Daoy (cell line): ENCODE data around the gene NIT1. TPM values are rescaled to one million over a fixed set of nuclear protein-coding genes. Genes with fewer than 3 reads are reported as not detected.
A peak's percentile ranks its signal among the peaks of the same experiment; 100 is the strongest.

Experiments
- DNase-seq: peaks from one replicate; pipeline ENCODE4 v3.0.0-alpha.2; 2015; ENCODE audit warnings: low read depth
- total RNA-seq: library from RNA; depleted of rRNA; stranded (reverse); fragments of >200 nt; shearing (Covaris generic); gene quantifications from 2 replicates; pipeline ENCODE4 v1.2.3, GENCODE V29; 2014; rRNA removed

Gene NIT1
- total RNA-seq, 1 experiment from 2014 or later = 16.3 TPM

DNA sequence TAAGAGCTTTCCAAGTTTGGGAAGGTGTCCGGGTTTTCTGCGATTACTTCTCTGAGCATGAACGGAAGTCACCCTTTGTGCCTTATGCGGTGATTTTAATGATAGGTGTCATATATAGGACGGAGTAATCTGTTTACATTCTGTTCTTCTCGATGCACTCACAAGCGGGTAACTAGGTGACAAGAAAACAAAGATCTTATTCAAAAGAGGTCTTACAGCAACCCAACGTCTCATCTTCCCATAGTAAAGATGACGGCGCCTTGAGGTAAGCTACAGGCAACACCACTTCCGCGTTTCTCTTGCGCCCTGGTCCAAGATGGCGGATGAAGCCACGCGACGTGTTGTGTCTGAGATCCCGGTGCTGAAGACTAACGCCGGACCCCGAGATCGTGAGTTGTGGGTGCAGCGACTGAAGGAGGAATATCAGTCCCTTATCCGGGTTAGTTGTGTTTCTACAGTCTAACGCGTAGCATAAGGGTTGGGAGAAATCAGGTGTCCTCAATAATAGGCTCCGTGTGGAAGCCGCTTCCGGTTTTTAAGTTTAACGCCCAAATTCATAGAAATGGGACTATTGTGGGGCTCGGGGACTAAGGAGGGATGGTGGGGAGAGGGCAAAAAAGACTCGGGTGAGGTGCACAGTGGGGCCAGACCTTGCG is 35.9 kb downstream of the NIT1 start, which contains the start of gene UFC1:
TSS of gene UFC1 (plus strand) at position 297 of the 656 bp plus-strand sequence. CDS start at position 317, 20 bp downstream.
- peak; percentile 91 for DNase-seq

DNA sequence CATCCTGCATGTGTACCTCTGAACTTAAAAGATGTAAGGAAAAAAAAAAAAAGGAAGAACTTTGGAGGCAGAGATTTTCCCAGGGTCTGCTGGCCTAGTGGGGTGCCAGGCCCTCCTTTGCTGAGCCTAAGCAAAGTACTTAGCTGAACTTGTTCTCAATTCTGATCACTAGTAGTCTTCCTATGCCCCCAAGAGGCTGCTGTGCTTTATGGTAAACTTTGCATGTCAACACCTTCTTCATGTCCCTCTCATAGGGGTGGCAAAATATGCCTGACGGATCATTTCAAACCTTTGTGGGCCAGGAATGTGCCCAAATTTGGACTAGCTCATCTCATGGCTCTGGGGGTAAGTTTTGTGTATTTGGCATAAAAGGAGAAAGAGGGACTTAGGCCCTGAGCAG is 40.0 kb downstream of the NIT1 start:
- no peak for DNase-seq

DNA sequence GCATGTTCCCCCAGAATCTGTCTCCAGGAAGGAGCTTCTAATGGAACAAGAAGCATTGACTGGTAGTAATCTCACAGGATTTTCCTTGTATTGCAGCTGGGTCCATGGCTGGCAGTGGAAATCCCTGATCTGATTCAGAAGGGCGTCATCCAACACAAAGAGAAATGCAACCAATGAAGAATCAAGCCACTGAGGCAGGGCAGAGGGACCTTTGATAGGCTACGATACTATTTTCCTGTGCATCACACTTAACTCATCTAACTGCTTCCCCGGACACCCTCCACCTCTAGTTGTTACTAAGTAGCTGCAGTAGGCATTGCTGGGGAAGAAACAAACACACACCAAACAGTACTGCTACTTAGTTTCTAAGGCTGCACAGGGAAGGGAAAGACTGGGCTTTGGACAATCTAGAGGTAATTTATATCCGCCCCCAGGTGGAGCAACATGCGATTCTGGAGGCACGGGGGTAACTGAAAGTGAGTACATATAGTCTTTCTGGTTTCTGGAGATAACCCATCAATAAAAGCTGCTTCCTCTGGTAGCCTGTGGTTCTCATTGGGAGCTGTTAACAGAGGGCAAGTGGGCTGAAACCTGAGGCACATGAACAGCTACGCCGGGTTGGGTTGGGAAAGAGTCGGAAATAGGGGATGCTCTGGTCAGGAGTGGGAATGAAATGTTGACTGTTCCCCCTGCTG is 40.6 kb downstream of the NIT1 start:
- DNase-seq = no peak

DNA sequence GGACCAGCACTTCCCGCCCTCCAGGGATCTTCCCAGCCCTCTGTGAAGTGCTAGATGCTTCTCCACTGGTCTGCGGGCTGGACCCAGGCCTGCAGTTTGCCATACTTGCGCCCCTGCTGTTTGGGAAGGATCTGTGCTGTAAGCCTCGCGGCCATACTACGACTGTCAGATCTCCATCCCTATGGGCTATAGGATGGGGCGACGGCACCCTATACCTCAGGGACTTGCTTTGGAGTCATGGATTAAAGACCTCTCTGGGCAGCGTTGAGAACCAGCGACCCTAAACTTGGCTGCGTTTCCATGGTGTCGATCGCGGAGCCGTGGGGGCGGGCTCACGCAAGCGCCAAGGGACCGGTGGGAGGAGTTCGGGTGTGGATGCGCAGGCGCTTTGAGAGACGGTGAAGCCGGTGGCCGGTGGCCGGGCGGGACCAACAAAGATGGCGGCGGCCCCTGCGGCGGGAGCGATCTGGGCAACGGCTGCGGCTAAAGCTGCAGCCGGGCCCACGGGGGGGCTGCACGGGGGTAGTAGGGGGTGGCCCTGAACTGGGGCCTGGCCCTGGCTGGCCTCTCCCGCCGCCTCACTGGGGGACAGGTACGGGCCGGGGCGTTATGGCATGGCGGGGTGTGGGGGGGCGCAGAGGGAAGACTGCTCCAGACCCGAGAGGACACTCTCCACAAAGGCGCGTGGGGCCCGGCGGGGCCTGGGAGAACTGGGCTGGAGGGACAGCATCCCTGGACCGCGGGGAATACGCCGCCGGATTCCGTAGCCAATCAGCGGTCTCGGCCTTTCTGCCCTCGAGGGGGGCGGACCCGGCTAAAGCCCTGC is 41.4 kb downstream of the NIT1 start, which contains the start of gene USP21:
TSS of gene USP21 (plus strand) at position 414 of the 826 bp plus-strand sequence. CDS start 1,141 bp downstream, outside the sequence.
- DNase-seq = peak; percentile 94

DNA sequence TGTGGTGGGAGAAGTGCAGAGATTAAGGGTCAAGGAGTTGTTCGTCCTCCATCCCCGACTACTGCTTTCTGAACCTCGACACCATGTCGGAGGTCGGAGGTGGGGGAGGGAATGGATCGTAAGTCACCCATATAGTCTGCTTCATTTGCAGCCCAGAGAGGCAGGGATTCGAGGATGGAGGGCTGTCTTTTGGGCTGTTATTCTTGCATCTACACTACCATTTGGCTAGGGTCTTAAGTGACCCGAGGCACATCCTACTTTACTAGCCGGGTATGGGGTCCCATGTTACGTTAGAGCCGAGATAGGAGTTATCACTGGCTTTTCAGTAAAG is 42.0 kb downstream of the NIT1 start:
- no peak for DNase-seq

DNA sequence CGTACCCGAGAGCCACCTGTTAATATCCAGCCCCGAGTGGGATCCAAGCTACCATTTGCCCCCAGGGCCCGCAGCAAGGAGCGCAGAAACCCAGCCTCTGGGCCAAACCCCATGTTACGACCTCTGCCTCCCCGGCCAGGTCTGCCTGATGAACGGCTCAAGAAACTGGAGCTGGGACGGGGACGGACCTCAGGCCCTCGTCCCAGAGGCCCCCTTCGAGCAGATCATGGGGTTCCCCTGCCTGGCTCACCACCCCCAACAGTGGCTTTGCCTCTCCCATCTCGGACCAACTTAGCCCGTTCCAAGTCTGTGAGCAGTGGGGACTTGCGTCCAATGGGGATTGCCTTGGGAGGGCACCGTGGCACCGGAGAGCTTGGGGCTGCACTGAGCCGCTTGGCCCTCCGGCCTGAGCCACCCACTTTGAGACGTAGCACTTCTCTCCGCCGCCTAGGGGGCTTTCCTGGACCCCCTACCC is 42.8 kb downstream of the NIT1 start:
- DNase-seq = no peak

DNA sequence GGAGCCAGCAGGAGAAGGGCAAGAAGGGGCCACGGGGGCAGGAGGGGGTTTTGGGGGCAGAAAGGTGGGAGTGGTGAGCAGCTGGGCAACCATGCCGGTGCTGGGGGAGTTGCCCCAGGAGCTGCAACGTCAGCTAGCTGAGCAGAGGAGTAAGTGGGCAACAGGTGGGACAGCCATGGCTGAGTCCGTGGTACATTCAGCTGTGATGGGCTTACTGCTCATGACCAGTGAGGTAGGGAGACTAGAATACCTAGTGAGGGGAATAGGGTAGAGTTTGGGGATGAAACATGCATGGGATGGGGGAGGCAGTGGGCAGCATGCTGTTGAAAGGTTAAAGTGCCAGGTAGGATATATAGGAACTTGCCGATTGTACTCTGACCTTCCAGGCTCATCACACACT is 43.7 kb downstream of the NIT1 start:
- no peak for DNase-seq

DNA sequence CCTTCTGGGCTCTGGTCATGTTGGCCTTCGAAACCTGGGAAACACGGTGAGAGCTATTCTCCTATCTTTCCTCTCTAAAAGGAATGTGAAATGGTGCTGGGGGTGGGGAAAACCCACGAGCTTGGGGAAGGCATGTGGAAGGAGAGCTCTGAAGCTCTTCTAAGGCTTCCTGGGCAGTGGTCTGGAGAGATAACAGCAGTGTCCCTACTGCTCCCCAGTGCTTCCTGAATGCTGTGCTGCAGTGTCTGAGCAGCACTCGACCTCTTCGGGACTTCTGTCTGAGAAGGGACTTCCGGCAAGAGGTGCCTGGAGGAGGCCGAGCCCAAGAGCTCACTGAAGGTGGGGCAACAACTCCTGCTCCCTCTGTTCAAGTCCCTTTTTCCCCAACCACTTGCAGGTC is 44.1 kb downstream of the NIT1 start:
- DNase-seq = no peak

DNA sequence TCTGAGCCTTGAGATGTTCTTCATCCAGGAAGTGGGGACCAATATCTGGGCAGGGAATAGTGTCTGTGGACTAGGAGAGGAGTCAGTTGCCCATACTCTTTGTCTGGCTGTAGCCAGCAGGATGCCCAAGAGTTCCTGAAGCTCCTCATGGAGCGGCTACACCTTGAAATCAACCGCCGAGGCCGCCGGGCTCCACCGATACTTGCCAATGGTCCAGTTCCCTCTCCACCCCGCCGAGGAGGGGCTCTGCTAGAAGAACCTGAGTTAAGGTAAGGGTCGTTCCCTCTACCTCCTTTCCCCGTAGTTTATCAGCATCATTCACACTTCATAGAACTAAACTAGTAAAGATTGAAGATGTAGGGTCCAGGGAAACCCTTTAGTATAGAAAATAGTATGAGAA is 44.9 kb downstream of the NIT1 start:
- DNase-seq = no peak

DNA sequence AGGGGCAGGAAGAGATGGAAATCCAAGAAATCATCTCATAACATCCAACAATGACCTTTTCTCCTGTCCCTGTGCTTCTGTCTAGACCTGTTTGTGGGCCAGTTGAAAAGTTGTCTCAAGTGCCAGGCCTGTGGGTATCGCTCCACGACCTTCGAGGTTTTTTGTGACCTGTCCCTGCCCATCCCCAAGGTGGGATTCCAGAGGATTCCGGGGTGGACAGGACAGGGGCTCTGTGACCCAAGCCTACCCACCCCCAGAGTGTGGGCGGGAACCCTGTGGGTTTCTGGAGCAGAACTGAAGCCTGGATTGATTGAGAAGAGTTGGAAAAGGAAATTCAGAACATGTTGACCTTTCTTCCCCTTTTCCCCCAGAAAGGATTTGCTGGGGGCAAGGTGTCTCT is 45.9 kb downstream of the NIT1 start:
- no peak for DNase-seq

DNA sequence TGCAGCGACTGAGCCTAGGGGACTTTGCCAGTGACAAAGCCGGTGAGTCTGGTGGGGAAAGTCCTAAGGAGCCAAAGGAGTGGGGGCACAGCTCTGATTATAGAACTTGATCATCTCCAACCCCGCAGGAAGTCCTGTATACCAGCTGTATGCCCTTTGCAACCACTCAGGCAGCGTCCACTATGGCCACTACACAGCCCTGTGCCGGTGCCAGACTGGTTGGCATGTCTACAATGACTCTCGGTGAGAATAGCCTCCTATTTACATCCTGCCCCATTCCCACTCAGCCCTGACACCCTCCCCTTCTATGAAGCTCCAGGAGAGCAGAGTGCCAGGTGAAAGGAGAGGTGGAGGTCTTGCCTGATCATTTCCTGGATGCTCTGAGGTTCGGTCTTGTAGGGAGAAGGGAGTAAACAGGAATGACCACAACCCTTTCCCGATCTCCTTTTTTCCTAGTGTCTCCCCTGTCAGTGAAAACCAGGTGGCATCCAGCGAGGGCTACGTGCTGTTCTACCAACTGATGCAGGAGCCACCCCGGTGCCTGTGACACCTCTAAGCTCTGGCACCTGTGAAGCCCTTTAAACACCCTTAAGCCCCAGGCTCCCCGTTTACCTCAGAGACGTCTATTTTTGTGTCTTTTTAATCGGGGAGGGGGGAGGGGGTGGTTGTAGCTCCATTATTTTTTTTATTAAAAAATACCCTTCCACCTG is 47.2 kb downstream of the NIT1 start:
- DNase-seq = no peak

DNA sequence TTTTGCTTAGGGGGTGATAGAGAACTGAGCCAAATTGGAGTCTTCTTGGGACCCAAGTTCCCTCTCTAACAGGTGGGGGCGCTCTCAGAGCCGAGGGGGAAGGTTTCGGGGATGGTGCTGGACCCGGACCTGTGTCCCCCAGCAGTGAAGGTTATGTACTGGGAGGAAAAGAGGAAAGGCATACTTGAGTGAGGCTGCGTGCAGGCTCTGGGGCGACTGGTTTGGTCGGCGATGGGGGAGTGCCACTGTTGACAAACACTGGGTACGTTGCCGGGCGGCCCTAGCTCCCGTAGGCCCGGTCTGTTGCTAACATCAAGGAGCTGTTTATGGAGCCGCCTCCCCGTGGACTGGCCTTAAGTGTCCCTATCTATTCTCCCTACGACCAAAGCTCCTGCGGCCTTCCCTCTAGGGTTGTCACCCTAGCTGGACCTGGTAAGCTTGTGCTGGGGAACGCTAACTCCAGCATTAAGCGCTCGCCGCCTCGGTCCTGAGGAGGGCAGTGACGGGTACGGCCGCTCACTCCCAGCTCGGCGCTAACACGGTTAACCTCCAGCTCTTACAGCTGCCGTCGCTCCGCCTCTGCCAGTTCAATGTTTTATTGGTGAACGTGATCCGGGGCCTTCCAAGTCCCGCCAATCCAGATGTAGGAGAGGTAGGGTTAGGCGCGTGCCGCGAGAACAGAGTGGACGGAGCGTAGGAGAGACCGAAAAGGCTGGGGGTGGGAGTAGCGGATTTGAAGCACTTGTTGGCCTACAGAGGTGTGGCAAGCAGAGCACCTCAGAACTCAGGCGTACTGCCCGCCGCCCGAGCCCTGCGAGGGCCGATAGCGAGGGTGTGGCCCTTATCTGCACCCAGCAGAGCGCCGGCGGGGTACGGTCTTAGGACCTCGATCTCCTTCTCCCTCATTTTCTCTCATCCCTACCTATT is 48.1 kb downstream of the NIT1 start, which contains the start of gene PPOX:
TSS of gene PPOX (plus strand) at position 685 of the 927 bp plus-strand sequence. CDS start 422 bp downstream, outside the sequence.
- DNase-seq = peak; percentile 98

DNA sequence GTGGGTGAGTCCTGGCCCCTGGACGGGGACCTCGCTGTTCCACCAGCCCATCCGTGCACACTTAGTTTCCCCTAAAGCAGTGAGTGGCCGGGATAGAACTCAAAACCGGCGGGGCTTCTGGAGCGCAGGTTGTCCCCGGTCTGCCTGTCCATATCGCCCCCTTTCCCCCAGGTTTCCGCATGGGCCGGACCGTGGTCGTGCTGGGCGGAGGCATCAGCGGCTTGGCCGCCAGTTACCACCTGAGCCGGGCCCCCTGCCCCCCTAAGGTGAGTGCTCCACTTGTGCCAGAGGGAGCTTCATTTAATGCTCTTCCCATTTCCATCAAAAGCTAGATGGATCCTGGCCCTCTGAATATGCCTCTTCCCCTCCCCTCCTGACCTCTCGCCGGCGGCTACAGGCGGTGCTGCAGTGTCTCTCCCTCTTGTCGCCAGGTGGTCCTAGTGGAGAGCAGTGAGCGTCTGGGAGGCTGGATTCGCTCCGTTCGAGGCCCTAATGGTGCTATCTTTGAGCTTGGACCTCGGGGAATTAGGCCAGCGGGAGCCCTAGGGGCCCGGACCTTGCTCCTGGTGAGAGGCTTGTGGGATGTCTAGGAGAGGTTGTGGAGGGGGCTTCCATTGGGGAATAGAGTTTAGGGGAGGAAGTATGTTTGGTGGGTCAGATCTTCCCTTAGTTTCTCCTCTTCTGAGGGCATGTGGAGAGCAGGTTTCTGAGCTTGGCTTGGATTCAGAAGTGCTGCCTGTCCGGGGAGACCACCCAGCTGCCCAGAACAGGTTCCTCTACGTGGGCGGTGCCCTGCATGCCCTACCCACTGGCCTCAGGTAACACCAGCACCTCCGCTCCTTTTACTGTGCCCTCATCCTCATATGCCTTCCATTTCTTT is 49.0 kb downstream of the NIT1 start:
- DNase-seq = peak; percentile 23

DNA sequence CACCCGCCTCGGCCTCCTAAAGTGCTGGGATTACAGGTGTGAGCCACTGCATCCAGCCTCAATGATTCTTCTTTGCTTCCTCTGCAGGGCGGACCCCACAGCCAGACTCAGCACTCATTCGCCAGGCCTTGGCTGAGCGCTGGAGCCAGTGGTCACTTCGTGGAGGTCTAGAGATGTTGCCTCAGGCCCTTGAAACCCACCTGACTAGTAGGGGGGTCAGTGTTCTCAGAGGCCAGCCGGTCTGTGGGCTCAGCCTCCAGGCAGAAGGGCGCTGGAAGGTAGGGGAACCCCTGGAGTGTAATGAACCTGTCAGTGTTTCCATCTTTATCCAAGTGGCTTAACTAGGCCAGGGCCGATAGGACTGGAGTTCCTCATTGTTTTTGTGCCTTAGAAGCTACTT is 51.0 kb downstream of the NIT1 start:
- DNase-seq = no peak

Other genes with a start within 250 kb of the NIT1 start
- 0.11 TPM in 1 of 2 replicates, not detected in the other for gene ITLN1, start 232.9 kb upstream of the NIT1 start, total RNA-seq
- gene ITLN2, start 163.3 kb upstream of the NIT1 start, total RNA-seq = not detected in 2 replicates
- 7.1 and 18.5 TPM in 2 replicates for gene F11R, start 97.0 kb upstream of the NIT1 start, total RNA-seq
- gene TSTD1, start 79.1 kb upstream of the NIT1 start, total RNA-seq = 0.17 TPM in 1 of 2 replicates, not detected in the other
- 78.4 and 89.1 TPM in 2 replicates for gene USF1, start 72.1 kb upstream of the NIT1 start, total RNA-seq
- gene ARHGAP30, start 48.2 kb upstream of the NIT1 start, total RNA-seq = 0.11 TPM in 1 of 2 replicates, not detected in the other
- 0.29 TPM in 1 of 2 replicates, not detected in the other for gene NECTIN4, start 28.5 kb upstream of the NIT1 start, total RNA-seq
- not detected in 2 replicates for gene KLHDC9, start 19.7 kb upstream of the NIT1 start, total RNA-seq
- 97.9 and 213 TPM in 2 replicates for gene PFDN2, start 68 bp upstream of the NIT1 start, total RNA-seq
- 22.0 and 24.2 TPM in 2 replicates for gene DEDD, start 14.6 kb downstream of the NIT1 start, total RNA-seq
- gene UFC1, start 35.9 kb downstream of the NIT1 start, total RNA-seq = 102 and 133 TPM in 2 replicates
- 6.2 and 13.5 TPM in 2 replicates for gene USP21, start 41.4 kb downstream of the NIT1 start, total RNA-seq
- gene PPOX, start 48.3 kb downstream of the NIT1 start, total RNA-seq = 6.8 and 10.9 TPM in 2 replicates
- 31.8 and 43.9 TPM in 2 replicates for gene B4GALT3, start 59.4 kb downstream of the NIT1 start, total RNA-seq
- gene ADAMTS4, start 80.9 kb downstream of the NIT1 start, total RNA-seq = 0.68 and 0.91 TPM in 2 replicates
- 157 and 168 TPM in 2 replicates for gene NDUFS2, start 84.3 kb downstream of the NIT1 start, total RNA-seq
- gene FCER1G, start 97.2 kb downstream of the NIT1 start, total RNA-seq = 1.5 TPM in 1 of 2 replicates, not detected in the other
- not detected in 2 replicates for gene APOA2, start 105.5 kb downstream of the NIT1 start, total RNA-seq
- gene TOMM40L, start 108.0 kb downstream of the NIT1 start, total RNA-seq = 11.8 and 13.6 TPM in 2 replicates
- gene NR1I3, start 120.1 kb downstream of the NIT1 start, total RNA-seq = not detected in 2 replicates
- 0.06 TPM in 1 of 2 replicates, not detected in the other for gene PCP4L1, start 140.6 kb downstream of the NIT1 start, total RNA-seq
- gene MPZ, start 191.9 kb downstream of the NIT1 start, total RNA-seq = 0.57 TPM in 1 of 2 replicates, not detected in the other
- 20.6 and 22.5 TPM in 2 replicates for gene SDHC, start 196.3 kb downstream of the NIT1 start, total RNA-seq
- not detected in 2 replicates for gene CFAP126, start 249.8 kb downstream of the NIT1 start, total RNA-seq